GOT3 (cell line): ENCODE measurements around the gene SPDYE4.

Source experiments
- DNase-seq: peaks from one replicate; lab custom pipeline; 2025; ENCODE audit warnings: mixed read lengths; lab: John Stamatoyannopoulos, UW

Gene SPDYE4

DNA sequence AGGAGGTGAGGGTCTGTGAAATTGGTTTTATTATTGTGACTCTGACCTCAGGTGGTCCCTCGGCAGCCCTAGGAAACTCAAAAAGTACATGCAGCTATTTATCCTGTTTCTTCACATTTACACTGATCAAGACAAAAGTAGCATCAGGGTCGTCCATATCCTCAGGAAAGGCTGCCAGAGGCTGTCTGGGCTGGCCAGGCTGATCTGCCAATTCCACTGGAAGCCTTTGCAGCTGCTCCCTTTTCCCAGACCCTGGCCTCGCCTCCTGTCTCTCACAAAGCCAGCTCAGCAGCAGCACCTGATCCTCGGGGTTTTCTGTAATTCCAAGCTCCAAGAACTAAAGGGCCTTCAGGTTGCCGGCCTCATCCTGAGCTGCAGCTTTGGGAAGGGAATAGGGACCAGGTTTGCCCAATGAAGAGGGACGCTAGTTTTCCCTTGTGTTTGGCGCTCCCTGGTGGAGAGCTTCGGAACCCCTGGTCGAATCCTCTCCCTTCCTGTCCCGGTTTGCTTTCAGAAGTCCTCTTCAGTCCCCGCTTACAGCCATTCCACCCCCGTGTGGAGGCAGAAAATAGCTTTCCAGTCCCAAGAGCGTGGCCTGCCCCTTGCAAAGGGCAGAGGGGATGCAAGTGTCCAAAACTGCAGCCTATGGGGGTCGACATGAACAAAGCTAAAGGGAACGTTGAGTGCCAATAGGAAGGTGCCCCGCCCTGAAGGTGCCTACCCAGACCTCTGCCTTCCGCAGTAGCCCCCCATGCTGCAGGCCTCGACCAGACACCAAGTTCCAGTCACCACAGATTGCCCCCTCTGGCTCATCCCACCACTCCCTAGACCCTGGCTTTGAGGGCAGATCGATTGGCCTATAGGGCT lies 27.4 kb upstream of the SPDYE4 start:
- DNase-seq, result peak; percentile 23

DNA sequence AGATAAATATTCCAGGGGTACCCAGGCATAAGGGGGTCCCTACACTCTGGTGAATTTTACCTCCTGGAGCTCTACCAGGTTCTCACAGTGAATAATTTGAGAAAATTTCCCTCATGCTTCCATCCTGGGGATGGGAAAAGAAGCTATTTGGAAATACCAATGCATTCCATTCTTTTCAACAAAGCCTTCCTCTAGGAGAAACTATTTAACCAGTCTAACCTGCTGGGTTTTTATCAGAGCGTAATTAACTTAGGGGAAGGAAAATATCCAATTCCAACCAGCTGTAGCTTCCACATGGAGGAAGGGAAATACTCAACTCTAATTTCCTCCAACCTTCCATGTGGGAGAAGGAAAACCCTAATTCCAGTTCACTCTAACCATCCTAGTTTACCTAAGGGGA lies 23.8 kb upstream of the SPDYE4 start:
- DNase-seq, result no peak

DNA sequence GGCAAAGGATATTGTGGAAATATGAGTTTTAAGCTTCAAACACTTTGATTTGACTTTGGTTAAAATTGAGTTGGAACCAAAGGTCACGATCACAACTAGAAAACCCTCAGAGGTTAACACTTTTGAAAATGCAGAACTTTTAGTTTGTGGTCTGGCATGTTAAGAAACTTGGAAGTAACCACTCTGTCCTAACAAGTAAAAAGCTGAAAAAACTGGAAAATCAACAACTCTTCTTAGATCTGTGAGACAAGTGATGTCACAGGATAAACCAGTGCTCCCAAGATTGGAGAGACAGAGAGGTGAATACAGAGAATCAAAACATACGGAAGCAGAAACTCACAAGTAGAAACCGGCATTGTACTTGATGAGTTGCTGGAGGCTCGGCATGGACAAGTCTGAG lies 23.4 kb upstream of the SPDYE4 start:
- DNase-seq, result no peak

DNA sequence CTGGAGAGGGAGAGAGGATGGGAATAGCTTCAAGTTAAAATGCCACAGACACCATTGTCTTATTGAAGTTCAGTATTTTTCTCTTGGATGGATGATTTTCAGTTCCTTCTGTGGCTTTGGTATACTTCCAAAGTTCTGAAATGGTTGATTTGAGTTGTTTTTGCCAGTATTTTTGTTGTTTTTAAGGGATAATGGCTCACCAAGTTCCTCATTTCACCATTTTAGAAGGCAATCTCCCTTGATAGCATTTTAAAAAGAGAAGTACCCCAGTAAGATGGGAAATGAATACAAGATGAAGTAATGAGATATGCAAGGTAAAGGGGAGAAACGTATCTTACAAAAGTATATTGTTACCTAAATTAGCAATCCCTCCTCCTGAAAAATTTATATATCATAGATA lies 18.5 kb upstream of the SPDYE4 start:
- DNase-seq, result no peak

DNA sequence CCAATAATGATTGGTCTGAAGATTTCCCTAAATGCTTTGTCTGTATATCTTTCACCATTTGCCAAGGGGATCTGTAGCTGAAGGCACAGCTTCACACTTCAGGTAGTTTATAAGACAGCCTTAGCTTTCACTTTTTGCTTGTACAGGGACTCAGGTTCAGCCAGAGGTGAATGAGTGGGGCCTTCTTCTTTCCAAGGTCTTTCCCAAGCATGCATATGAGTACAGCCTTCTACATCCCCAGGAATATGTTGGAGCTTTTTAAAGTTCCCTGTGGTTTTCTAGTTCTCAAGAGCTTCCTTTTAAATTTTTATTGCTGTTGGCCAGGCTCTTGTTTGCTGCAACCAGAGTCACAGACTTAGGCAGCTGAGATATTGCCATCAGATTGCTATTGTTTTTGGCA lies 17.9 kb upstream of the SPDYE4 start:
- no peak for DNase-seq

DNA sequence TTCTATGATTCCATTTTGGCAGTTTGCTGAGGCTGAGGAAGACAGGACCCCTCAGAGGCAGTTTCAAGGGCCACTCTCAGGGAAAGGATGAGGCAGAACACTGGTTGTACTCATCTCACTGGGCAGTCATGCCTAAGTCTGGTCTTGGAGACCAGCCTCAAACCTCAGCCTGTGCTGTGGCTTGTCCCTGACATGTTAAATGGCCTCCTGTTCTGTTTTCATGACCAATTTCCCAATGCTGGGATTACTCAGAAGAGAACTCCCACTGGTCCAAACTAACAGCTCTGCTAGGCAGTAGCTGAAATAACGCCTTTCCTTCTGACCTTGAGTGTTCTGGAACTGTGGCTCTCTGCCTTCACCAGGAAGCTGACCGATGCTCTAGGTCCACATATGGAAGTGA lies 8.4 kb upstream of the SPDYE4 start:
- DNase-seq, result no peak

DNA sequence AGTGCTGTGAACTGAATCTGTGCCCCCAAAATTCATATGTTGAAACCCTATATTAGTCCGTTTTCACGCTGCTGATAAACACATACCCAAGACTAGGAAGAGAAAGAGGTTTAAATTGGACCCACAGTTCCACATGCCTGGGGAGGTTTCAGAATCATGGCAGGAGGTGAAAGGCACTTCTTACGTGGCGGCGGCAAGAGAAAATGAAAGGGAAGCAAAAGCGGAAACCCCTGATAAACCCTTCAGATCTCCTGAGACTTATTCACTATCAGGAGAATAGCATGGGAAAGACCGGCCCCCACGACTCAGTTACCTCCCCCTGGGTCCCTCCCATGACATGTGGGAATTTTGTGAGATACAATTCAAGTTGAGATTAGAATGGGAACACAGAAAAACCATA lies 3.7 kb upstream of the SPDYE4 start:
- no peak for DNase-seq

DNA sequence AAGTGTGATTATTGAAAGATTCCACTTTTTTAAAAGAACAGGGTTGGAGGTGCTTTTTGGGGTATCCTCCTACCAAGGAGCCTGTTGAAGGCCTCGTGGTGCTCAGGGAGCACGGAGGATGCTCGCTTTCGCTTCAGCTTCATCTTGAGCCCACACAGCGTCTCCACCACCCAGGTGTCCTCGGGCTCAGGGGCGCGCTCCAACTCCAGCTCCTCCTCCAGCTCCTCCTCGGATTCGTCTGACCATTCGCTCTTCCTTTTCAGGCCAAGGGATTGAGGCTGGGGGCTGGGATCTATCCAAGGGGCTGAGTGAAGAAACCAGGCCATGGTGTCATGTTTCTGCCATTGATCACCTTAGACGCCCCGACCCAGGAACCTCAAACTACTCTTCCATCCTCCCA lies 1.2 kb downstream of the SPDYE4 start:
- DNase-seq, result no peak

DNA sequence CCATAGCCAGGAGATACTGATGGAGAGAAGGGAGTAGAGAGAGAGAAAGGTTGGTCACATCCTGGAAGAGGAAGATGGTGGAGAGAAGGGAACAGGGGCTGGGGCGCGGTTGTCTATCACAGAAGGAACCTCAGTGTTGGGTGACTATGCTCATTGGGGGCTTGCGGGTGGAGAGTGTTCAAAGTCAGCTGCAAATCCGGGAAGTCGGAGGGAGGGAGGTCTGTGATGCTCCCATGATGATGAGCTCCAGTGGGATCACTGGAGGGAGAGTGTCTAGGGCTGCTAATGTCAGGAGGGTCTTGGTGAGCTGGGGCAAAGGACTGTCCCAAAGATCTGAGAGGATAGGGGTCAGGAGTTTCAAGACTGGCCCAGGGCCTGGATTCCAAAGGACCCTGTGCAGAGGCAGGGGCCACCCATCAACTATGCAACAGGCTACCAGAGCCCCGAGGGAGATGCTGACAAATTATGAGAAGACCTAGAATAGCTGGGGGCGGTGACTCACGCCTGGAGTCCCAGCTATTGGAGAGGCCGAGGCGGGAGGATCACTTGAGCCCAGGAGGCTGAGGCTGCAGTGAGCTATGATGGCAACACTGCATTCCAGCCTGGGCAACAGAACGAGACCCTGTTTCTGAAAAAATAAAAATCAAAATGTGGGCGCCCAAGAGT lies 2.6 kb downstream of the SPDYE4 start:
- no peak for DNase-seq

DNA sequence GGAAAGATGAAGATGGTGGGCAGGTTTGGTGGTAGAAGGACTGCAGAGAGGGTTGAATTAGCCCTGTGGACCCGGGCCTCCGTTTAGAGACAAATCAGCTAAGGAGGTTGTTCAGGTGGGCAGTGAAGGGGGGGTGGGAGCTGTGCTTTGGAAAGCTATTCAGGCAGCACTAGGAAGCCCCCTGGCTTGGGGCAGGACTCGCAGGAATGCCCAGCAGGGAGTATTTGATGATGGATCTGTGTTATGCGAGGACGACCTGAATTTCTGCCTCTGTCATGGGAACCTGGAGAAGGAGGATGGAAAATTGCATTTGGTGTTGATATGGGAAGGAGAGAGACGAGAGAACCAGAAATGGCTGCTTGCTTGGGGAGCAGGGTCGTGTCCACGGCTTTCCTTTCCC lies 3.5 kb downstream of the SPDYE4 start:
- no peak for DNase-seq

DNA sequence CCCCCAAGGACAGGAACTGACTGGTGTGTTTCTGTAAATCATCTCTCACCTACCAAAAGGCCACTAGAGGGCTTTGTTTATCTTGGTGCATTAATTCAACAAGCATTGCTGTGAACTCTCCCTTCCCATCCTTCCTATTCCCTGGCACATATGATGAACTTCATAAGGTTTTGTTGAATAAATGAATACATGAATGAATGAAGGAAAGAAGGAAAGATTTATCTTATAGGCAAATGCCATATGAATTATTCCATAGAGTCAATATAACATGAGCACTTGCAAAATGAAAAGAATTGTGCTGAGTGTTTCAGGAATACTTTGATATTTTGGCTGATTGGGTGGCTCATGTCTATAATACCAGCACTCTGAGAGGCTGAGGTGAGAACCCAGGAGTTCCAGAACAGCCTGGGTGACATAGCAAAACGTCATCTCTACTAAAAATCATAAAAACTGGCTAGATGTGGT lies 4.3 kb downstream of the SPDYE4 start:
- DNase-seq, result no peak

DNA sequence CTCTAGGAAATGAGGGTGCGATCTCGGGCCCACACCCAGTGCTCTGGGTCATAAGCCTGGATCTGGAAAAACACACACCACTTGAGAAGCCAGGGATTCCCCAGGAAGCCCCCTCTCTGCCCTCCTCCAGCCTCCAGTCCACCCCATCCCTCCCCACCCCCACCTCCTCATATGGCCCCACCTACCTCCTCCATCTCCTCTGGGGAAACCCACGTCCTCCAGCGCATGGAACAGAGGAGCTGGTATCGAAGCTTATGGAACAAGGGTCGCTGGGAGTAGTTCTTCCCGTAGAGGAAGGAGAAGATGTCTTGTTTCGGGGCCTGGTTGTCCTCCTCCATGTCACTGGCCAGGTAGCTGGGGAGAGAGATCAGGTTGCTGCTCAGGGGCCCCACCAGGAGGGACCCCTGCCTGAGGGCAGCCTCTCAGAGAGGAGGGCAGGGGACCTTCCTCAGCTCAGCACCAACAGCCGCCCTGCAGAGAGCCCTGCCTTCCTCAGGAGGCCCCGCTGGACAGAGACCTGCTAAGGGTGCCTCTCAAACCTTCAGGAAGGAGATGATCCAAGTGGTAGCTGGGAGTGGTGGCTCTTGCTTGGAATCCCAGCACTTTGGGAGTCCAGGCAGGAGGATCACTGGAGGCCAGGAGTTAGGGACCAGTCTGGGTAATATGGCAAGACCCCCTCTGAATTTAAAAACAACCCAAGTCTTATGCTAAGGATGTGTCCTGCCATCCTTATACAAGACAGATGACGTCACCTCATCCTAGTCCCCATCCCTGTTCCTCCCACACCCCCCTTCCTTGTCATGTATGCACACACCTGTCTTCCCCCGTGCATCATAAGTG lies 5.0 kb downstream of the SPDYE4 start:
- DNase-seq, result no peak

DNA sequence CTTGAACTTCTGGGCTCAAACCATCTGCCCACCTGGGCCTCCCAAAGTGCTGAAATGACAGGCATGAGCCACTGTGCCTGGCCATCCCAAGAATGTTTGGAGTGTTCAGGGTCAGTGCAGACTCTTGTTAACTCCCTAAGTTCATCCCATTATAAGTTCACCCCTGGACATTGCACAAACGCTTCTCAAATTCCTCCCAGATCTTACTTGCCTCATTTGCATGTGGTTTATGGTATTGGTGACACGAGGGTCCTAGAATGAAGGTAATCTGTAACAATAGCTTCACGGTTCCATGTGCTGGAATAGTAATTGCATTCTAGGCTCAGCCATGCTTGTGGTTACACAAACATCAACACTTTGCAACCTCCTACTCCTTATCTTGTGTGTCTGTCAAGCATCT lies 8.7 kb downstream of the SPDYE4 start:
- DNase-seq, result no peak

DNA sequence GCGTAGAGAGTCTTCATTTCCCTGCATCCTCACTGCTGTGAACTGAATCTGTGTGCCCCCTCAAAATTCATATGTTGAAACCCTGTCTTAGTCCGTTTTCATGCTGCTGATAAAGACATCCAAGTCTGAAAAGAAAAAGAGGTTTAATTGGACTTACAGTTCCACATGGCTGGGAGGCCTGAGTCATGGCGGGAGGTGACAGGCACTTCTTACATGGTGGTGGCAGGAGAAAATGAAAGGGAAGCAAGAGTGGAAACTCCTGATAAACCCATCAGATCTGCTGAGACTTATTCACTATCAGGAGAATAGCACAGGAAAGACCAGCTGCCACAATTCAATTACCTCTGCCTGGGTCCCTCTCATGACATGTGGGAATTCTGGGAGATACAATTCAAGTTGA lies 10.6 kb downstream of the SPDYE4 start:
- DNase-seq, result no peak

DNA sequence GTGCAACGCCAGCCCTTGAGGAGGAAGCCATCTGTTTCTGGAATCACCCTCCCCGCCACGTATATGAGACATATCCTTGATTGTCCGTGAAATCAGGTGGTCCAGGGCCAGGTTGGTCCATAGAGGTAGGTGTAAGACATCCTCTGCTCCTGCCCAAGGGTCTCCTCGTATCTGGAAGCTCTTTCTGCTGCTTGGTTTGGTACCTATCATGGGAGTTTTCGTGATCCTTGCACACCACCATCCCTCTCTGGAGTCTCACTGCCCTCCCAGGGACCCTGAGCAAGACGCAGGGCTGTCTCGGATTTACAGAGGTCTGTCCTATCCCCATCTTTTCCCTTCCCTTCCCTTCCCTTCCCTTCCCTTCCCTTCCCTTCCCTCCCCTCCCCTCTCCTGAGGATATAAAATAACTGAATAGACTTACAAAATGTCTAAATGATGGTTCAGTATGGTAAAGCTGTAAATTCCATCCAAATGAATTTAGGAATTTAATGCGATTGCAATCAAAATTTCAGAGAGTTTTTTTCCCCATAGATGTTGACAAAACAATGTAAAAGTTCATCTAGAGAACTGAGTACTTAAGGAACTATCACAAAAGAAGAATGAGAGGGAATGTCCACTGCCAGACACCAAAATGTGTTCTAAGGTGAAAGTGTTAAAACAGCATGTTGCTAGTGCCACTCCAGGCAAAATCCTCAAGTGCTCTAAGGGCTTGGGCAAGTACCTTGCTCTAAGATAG lies 11.7 kb downstream of the SPDYE4 start:
- no peak for DNase-seq

DNA sequence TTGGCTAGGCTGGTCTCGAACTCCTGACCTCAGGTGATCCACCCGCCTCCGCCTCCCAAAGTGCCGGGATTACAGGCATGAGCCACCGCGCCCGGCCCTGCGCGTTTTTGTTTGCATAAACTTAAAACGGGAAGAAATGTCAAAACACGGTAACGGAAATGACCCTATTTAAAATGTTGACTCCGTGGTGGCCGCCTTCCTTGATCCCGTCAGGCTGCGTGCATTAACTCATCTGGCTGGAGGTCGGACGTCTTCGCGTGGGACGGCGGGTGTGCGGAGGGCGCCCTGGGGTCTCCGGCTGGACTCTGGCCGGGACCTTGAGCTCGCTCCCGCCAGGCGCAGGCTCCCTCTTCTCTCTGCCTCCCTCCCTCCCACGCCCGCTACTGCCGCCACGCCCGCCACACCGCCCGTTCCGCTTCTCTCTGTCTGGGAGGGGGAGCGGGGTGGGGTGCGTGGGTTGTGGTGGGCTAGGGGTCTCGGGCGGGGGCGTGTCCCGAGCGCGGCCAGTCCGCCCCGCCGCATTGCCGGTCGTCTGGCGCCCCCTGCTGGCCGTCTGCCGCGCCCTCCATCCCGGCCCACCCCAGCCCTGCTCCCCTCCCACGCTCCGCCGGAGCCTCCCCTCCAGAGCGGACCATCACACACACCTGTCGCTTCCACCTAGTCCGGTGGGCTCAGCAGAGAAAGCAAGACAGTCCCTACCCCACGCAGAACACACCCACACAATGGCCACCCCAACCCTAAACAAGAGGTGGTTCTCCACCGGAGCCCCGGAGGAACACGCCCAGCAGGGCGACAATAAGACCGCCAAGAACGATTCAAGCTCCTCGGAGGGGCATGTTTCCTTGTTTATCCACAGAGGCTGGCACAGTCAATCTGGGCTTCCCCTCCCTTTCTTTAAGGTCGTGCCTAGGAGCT lies 12.5 kb downstream of the SPDYE4 start:
- DNase-seq, result no peak

DNA sequence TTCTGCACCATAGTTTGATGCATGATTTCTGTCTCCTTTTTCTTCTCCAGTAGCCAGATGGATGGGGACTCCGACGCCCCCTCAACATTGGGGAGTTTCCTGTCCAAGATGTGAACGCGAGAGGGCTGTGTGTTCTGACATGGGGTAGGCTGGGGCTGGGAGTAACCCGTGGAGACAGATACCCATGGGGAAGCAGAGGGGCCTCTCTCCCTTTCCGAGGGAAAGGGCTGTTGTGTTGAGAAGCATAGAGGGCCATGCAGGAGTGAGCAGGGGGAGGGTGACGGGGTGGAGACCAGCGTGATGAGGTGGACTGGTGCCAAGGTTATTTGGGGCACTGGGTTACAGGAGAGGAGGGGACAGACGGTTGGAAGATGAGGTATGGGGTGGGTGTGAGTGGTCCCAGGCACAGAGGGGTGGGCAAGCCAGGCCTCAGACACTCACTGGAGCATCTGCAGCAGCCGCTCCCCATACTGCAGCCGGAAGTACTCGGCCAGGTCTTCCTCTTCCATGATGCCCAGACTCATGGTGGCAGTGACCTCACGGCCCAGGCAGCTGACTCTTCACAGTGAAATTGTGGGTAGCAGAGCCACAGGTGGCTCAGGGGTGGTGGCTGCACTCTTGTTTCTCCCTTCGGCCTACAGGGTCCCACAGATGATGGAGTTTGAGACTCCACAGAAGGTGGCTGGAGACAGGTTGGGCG lies 14.1 kb downstream of the SPDYE4 start:
- no peak for DNase-seq

DNA sequence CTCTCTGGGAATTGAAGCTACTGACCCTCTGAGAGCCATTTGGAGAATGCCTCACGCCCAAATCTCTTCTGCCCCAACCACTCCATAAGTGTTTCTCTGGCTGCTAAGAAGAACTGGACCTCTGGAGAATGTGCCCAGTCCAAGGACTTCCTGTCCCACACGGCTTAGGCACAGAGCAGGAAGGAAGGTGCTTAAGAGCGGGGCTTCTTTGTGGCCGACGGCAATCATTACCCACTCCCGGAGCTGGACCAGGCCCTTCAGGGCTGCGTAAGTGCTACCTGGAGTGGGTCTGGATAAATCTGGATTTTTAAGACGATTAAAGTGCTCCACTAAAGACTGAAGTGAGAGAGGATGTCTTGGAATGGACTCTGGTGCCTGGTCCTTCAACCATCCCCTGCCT lies 15.5 kb downstream of the SPDYE4 start:
- DNase-seq, result no peak

DNA sequence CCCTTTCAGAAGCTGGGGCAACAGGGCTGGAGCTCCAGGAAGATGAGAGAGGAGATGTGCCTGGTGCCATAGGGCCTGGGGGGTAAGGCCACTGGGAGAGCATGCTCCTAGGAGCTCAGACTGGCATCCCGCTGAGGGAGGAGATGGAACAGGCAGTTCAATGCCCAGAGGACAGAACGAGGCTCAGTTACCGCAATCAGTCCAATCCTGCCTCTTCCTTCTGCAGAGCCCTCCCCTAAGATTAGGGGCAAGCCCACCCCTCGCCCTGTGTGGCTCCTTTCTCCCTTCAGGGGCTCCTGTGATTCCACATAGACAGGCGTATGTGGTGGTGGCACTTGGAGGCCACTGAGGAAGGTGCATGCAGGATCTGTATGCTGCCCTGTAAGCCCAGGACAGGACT lies 16.1 kb downstream of the SPDYE4 start:
- DNase-seq, result no peak

DNA sequence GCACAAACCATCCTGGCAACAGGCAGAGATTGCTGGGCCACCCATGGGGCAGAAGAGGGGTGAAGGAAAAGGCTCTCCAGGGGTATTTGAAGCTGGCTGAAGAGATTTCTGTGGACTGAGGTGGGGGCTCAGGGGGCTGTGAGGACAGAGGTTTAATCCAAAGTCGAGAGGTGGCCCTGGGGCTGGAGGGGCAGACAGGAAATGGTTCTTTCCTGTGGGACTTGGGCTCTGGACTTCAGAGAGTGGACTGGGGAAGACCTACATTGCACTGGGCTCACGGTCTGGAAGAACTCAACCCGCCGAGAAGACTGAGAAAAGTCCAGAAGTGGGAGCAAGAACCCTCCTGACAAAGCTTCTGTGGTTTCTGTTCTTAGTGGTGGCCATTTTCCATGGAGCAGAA lies 16.6 kb downstream of the SPDYE4 start:
- no peak for DNase-seq
